Activated CD4-positive, alpha-beta T cell treated with anti-CD3 and anti-CD28 coated beads, Interleukin-2, Interleukin-4, amounts not matched to agents 100 ng/mL and 50 ng/mL, durations not matched to agents 16 hours and 8 hours (primary cell): ENCODE data around the gene INPP4B.
"Not testable (repeated sequence)": the region's sequence is repeated elsewhere in the genome, so short reads cannot be mapped to it uniquely, and the experiment has no call there.

Experiments used
- DNase-seq: peaks from one replicate; pipeline ENCODE4 v3.0.0-alpha.2; 2020; ENCODE audit warnings: low spot score

Gene INPP4B

DNA sequence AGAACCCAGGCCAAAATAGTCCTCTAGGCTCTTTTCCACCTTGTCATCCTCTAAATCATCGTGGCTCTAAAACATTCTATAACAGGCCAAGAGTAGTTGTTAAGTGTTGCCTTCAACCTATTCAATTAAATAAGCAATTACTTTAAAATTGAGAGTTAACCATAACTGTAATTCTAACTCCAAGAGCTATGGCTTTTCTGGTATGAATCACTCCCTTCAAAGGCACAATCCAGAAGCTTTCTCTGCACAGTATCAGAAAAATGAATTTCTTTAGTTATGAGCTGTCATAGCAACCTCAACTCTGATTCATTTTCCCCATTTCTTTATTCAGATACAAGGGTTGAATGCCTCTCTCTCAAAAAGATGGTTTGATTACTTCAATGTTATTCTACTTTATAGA, 21.7 kb downstream of the INPP4B start:
- peak; percentile 53 for DNase-seq

DNA sequence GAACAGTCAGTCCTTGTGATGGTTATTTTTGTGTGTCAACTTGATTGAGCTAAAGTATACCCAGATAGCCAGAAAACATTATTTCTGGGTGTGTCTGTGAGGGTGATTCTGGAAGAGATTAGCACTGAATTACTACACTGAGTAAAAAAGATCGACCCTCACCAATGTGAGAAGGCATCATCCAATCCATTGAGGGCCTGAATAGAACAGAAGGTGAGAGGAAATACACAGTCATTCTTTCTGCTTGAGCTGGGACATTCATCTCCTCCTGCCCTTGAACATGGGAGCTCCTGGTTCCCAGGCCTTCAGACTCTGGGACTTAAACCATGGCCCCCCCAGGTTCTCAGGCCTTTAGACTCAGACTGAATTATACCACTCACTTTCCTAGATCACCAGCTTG, 22.3 kb downstream of the INPP4B start:
- DNase-seq, result no peak

DNA sequence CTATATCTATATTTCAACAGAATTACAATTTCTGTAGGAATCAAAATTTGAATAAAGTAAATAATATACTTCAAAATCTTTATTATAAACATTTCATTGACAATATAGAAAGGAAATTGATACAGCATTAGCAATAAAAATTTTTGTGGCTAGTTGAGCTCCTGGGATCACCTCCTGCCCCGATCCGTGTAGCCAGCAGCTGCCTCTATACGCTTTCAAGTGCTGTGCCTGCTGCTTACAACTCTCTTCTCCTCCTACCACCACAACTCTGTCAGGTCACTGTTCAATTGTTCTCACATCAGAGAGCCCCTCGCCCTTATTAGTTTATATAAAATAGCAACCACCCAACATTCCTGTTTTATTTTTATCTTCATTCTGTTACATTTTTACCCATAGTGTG, 27.6 kb downstream of the INPP4B start:
- DNase-seq, result no peak

DNA sequence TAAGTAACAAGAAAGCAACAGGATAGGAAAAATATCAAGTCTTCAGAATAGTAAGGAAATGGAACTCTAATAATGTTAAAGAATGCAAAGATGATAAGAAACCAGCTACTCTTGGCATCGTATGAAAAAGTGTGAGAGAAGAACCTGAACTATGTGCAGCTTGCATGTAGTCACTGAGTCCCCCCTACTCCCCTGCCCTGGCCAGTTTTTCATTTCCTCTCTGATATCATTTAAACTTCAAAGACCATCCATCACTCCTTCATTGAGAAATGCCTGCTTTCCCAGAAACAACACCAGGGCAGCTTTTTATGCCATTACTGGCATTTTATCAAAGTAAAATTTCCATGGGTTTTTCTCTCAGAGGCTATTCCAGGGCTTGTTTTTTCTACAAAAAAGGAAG, 28.1 kb downstream of the INPP4B start:
- no peak for DNase-seq

DNA sequence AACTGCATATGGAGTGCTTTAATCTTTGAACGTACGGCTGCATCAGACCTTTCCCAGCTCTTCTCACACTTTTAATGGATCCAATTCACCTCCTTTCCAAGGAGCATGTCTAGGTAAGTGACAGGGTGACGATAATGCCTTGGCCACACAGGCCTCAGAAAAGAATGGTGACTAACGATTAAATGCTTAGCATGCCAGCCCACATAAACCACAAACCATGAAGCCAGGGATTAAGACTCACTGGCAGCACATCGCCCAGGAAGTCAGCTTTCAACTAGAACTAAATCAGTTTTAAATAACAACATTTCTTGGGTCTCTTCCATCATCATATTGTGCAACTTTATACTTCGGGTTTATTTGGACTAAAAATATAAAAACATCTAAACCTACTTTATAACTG, 28.7 kb downstream of the INPP4B start:
- DNase-seq, result peak; percentile 54

DNA sequence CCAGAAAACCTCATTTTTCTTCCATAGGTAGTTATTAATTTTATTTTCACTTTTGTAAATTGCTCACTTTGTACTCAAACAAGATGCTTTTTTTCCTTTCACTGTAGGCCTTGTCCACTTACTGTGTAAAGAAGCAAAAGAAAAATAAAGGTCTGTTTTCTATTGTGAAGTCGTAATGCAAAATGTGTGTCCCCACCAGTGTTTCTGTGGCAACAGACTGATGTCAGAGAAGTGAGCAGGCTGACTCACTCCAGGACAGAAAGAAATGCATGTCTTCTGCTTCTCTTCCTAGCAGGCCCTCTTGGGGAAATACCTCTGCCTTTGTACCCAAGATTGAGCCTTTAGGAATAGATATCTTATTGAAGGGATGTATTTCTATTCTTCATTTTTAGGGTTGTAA, 30.3 kb downstream of the INPP4B start:
- DNase-seq, result peak; percentile 64

DNA sequence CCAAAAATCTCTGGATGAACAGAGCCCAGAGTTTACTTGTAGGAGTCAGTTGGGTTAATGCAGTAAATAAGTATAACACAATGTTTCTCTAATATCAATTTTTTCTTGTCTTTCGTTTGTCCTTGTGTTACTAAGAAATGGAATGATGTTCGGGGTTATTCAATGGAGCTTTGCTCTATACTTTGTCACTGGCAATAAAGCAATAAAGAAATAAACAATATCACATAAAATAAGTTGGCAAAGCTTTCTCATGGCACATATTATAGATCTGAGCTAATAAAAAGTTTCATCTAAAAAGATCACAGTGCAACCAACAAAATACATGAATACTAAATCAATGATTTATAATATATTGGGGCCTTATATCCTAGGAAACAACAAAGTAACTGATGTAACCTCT, 32.7 kb downstream of the INPP4B start:
- no peak for DNase-seq

DNA sequence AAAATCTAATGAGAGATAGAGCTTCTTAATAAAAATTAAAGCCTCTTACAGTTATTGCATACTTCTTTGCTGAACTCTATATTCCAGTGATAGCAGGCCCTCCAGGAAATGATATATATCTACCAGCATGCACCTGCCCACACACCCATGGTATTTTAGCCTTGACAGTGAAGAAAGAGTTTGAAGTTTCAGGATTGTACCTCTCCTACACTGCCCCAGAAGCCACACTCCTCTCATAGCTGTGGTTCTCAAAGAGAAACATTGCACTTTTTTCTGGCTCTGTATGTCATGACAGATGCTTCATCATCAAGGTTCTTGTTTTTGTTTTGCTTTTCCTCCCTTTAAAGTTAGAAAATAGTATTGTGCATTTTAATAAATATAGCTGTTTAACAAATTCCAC, 34.0 kb downstream of the INPP4B start:
- DNase-seq, result no peak

DNA sequence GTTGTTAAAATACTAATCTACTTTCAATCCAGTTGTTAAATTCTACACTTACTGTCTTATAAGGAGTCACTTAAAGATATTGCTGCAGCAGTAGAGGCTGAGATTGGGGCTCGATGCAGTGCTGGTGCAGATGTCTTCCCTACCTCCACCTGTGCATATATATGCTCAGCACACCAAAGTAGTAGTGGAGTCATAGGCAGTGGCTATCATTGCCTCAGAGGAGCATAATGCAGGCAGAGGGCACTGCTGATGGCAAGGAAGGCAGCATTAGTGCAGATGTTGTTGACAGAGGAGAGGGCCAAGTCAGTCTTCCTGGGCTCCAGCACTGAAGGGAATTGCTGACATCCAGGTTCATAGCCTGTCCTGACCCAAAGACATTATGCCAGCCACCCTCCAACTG, 35.1 kb downstream of the INPP4B start:
- no peak for DNase-seq

DNA sequence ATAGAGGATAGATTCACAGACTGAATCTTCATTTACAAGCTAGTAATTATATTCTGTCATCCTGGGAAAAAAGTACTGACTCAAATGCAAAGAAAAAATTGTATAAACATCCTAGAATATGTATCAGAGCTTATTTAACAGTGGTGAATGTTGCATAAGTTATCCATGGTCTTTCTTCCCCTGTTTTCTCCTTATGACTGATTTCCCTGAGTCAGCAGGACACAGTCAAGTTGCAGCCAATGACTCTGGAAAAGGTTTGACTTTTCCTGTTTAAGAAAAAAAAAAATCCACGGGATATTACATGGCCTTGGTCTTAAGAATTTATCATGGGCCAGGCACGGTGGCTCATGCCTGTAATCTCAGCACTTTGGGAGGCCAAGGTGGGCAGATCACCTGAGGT, 36.5 kb downstream of the INPP4B start:
- no peak for DNase-seq

DNA sequence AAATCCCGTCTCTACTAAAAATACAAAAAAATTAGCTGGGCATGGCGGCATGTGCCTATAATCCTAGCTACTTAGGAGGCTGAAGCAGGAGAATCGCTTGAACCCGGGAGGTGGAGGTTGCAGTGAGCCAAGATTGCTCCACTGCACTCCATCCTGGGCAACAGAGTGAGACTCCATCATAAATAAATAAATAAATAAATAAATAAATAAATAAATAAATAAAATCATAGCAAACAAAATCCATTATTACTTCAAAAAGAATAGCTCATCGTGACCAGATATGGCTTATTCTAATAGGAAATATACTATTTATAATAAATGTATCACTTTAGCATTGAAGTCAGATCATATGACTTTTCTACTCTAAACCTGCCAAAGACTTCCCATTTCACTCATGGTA, 42.2 kb downstream of the INPP4B start:
- not testable (repeated sequence) for DNase-seq

DNA sequence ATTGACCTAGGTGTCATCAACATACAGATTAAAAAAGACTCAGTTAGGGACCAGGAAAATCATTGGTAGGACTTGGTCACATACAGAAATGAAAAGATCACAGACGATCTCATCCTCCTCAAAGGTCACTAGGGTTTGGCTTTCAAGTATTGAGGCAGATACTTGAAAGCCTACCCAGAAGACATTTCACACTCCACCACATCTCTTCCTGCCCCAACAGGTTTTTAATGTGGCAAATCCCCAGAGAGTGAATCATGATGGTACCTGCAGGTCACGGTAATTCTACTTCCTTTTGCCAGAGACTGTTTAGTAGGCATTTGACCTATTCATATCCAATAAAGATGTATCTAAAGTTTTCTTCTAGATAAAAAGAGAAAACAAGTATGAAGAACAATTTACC, 44.1 kb downstream of the INPP4B start:
- DNase-seq, result no peak

DNA sequence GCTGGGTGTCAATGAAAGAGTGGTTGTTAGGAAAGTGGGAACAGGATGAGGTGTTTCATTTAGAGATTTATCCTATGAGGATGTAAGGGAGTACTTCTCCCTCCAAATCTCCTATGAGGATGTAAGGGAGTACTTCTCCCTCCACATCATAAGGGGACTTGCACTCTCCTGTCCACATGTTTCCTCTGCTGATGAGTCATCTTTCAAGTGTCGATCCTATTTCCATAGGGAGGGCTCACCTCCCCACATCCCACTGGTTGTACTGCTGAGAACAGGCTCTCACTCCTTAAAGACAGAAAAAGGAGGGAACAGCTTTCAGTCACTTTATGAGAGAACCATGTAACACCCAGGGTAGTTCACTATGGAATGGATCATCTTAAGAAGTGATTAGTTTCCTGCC, 65.0 kb downstream of the INPP4B start:
- DNase-seq, result no peak

DNA sequence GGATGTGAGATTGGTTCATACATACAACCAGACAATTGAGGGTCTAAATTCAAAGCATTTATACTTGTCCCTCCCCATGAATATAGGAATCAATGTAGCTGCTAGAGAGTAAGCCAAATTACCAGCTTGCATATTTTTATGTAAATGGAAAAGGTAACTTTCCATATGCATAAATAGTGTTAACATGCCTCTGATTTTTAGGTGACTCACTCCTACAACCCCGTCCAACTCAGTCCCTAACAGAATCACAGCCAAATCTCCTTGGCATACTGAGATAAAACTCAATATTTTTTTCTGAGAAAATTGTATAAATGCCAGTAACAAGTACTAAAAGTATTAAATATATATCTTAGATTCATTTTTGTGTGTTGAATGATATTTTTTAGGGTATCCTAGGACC, 67.2 kb downstream of the INPP4B start:
- no peak for DNase-seq

DNA sequence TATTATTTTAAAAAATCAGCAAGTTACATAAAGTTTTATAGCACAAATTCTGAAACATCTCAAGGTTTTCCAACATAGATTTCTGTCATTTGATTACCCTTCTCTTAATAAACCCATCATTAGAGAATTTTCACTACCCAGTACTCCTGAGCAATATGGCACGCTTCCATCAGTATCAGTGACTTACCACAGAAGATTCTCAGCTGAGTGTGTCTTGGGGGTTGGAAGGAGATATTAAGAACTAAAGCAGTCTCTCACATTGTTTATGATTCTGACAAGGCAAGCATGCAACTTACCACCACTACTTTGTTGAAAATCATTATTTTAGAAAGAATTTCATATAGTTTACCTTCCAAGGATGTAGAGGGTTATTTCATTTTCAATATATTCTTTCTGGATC, 67.7 kb downstream of the INPP4B start:
- no peak for DNase-seq

DNA sequence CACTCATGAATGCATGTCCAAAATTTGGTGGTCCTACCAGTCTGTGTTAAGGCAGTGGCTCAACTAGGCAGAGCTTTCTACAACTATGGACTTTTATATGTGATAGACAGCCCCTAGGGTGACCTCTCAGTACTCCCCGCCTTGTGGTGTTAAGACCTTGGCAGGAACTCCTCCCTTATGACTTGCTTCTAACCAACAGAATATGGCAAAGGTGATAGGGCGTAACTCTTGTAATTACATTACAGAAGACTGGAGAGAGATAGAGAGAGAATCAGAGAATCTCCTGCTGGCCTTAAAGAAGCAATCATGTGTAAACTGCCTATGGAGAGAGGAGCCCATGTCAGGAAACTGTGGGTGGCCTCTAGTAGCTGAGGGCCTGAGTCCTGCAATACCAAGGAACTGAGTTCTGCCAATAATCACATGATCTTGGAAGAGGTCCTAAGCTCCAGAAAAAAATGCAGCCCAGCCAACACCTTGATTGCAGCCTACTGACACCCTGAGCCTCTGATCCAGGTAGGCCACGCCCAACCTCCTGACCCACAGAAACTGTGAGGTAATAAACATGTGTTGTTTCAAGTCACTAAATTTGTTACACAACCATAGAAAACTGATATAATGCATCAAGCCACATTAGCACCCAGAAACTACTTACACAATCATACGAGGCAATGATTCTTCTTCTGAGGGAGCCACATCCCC, 68.9 kb downstream of the INPP4B start:
- no peak for DNase-seq

DNA sequence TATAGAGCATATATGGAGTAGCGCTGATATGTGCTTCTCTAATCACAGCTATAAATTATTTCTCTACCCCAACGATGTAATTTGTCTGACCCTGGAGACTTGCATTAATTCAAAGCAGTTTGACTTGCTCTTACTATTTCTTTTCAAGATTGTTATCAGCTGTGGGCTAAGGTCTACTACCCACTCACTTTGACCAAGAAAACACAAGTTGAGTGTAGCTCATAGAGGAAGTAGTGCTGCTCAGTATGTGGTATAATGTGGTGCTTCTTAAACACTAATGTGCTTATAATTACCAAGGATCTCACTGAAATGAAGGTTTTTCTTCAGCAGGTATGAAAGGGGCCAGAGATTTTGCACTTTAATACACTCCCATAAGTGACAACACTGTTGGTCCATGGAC, 70.1 kb downstream of the INPP4B start:
- DNase-seq, result no peak

DNA sequence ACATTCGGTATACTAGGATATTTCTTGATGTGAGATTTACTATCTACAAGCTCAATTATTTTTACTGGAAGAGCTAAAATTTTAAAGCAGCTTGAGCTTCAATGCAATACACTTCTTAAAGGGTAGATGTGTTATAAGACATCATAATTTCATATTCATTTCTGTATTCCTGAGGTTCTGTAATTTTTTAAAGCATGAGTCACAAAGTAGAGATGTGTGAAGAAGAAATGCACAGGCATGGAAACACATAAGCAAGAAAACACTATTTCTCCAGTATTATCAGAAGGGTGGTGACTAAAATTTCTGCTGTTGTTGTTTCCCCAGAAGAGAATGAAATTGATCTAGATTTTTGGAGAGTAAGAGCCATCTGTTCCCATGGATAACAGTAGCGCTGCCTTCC, 72.6 kb downstream of the INPP4B start:
- no peak for DNase-seq

DNA sequence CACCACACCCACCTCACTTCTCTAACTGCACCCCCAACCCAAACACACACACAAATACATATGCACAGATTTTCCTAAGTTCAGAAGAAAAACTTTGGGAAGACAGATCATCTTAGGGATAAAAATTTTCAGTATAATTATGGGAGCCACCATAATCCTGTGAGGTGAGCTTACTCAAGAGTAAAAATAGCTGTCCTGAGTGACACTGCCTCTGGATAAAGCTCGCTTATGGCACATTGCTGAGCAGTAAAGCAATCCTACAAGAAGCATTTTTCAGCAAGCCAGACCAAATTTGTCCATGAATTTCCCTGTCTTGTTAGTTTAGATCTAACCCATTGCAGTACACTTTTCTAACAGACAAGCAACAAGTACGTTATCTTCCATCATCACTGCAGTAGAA, 83.8 kb downstream of the INPP4B start:
- DNase-seq, result no peak

DNA sequence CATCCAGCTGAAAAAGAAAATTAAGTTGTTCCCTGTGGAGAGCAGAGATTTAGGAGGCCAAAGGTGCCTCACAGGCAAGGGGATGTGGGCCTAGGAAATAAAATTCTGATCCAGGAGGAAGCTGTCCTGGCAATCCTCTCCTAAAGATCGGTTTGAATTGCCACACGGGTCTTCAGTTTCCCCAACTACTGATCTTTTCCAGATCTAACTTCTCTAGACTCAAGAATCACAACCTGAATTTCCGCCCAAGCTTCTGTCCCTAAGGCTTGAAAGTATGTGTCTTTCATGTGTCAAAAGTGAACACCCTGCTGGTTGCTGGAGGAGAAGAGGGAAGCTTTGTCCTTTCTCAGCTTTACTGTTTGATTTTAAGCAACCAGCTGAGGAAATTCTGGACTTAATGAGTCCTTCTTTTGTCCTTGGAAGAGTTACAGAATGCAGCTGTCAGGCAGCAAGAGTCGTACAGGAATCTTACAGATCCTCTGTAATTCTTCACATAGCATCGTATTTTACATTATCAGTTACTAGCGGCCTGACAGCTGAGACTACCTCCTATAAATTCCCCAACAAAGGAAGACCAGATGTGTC, 93.8 kb downstream of the INPP4B start:
- DNase-seq, result no peak

DNA sequence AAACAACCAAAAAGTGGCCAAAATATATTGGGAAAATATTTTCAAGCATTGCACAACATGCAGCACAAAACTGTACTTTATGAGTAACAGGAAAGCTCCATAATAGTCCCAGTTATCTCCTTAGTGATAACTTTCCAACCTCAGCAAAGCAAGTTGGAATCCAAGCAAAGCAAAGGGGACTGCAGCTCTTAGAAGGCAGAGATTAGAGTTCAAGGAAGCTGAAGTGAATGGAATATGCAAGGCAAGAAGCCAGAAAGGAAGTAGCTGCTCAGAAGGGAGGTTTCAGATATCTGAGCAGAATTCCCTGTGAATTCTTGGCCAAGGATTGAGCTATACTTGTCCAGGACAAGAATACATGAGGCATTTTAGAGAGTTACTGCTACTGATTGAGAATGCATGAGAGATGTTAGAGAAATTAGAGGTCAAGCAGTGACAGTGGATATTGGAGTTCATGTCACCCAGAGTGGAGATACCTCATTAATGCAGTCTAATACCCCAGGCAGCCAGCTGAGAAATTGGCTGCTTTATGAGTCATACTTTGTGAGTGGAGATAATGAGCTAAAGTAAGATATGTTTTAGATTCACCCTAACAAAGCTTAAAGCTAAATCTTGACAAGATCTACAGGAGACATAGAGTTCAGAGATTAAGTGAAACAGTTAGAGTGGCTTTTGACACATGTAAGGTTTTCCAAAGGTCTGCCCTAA, 102.8 kb downstream of the INPP4B start:
- DNase-seq, result no peak

DNA sequence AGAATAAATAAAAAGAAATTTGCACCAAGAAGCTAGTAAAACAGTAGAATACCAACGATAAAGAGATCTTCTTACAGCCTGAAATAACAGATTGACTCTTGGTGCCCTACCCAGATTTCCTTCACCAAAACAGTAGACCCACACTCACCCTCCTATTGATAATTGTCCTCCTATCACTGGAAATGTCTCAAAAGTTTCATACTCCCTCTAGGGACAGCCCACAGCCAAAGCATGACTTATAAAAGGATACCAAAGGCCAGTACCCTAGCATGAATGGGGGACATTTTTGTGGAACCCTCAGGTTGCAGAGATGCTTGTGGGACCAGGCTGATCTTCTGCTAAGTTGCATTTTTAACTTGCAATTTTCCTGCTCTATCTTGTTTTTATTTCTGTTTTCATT, 104.1 kb downstream of the INPP4B start:
- no peak for DNase-seq

DNA sequence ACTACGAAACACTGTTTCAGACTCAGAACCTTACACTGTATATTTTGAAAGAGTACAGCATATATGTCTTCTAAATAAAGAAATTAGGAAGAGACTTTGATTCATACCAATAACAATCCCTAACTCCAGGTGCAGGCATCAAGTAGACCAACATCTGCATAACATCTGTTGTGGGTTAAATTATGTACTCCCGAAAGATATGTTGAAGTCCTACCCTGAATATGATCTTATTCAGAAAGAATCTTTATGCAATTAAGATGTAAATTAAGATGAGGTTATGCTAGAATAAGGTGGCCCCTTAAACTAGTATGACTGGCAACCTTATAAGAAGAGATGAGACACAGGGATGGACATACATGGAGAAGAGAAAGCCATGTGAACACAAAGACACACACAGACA, 117.9 kb downstream of the INPP4B start:
- no peak for DNase-seq

DNA sequence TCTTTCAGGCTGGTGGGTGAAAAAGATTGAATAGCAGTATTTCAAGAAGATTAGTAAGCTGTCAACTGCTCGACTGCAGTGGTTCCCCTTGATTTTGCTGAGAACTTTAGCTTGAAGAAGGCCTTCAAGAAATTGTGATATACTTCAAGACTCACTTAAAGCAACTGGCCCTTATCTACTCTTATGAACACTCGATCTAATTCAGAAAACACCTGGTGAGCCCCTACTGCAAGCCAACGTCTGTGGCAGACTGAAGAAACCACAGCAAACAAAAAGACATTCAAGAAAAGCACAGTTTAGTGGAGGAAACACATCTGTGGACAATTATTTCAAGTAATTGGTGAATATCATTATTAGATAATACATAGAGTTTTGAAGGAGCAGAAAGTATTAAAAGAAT, 119.0 kb downstream of the INPP4B start:
- DNase-seq, result no peak
